HG03432 (cell line): ENCODE results near the gene MEGF8.

Experiments
- ATAC-seq: cut with Tn5 transposase; IDR thresholded peaks from one replicate; pipeline ENCODE4 v1.9.1; 2021; ENCODE audit warnings: mild to moderate bottlenecking, moderate library complexity; ENCODE audit not compliant: unreplicated experiment

Gene MEGF8

GRCh38 chr19:42409477-42409876 is 84.0 kb downstream of the MEGF8 start:
- no peak for ATAC-seq

- no peak for ATAC-seq
These were observed 84.9 kb downstream of the MEGF8 start for GRCh38 chr19:42410371-42410770.

GRCh38 chr19:42411581-42412178 is 86.2 kb downstream of the MEGF8 start:
- ATAC-seq, result no peak

GRCh38 chr19:42412227-42412626 is 86.8 kb downstream of the MEGF8 start:
- no peak for ATAC-seq

GRCh38 chr19:42412661-42413076 is 87.2 kb downstream of the MEGF8 start:
- ATAC-seq, result no peak

GRCh38 chr19:42419309-42419708 is 93.9 kb downstream of the MEGF8 start:
- ATAC-seq, result no peak

GRCh38 chr19:42420055-42420544 is 94.7 kb downstream of the MEGF8 start:
- ATAC-seq, result no peak

GRCh38 chr19:42421101-42421500 is 95.7 kb downstream of the MEGF8 start:
- ATAC-seq, result no peak

- ATAC-seq, result no peak
These were observed 96.2 kb downstream of the MEGF8 start for GRCh38 chr19:42421591-42422031.

GRCh38 chr19:42422092-42422900 is 96.9 kb downstream of the MEGF8 start:
- ATAC-seq, result peak; percentile 2

GRCh38 chr19:42422901-42423461 is 97.5 kb downstream of the MEGF8 start:
- ATAC-seq, result peak; percentile 29

- peak; percentile 86 for ATAC-seq
These were observed 98.3 kb downstream of the MEGF8 start for GRCh38 chr19:42423462-42424344.

GRCh38 chr19:42424345-42424707 is 98.9 kb downstream of the MEGF8 start:
- ATAC-seq, result no peak

- no peak for ATAC-seq
These were observed 99.3 kb downstream of the MEGF8 start for GRCh38 chr19:42424712-42425131.

GRCh38 chr19:42426643-42427042 is 101.2 kb downstream of the MEGF8 start:
- ATAC-seq, result no peak

GRCh38 chr19:42427313-42427712 is 101.9 kb downstream of the MEGF8 start, which contains the start of gene LIPE:
LIPE (minus strand) TSS chr19:42427388; CDS start chr19:42427149, 239 bp downstream.
- no peak for ATAC-seq
